ENCODE results near the gene FGF21.

FGF21 gene

GRCh38 chr19:48795055-48795684, 39.8 kb downstream of the FGF21 start:
- Histone ChIP-seq H3K27ac (ENCODE audit: low read depth, low read length) (no peak overlapping the region), H2BK5ac (ENCODE audit: low read depth, low read length, poor library complexity) (no peak overlapping the region), H3K4me1 (ENCODE audit: control insufficient read depth in 1 of 2, insufficient read depth in 2 of 2, low read length in 2 of 2) (peaks cover 3% of the 10 kb centered on the region in 2 experiments), H3K4me3 (ENCODE audit: low read depth, low read length) (peak overlapping the region; percentile 72), H2BK120ac (ENCODE audit: insufficient read depth, low read length, poor library complexity) (no peak overlapping the region), H4K91ac (ENCODE audit: low read depth, low read length) (peak overlapping the region; percentile 1), H2AK5ac (ENCODE audit: low read length) (no peak overlapping the region), H3K4ac (ENCODE audit: low read depth, low read length) (no peak overlapping the region), H2AFZ (ENCODE audit: insufficient read depth, low read length, poor library complexity) (peak overlapping the region; percentile 3), H3K9me3 (ENCODE audit: insufficient read depth, low read depth, low read length) (no peaks in the 10 kb centered on the region), H3K18ac (ENCODE audit: low read length) (no peak overlapping the region), H3K14ac (ENCODE audit: low read length) (peak overlapping the region; percentile 8), H3K9ac (ENCODE audit: low read length) (no peak overlapping the region), H3K79me1 (ENCODE audit: low read length) (peaks cover 5% of the 10 kb centered on the region), H3K36me3 (ENCODE audit: control insufficient read depth in 1 of 2, insufficient read depth in 2 of 2, low read length in 2 of 2) (no peaks in the 10 kb centered on the region), H3K27me3 (ENCODE audit: insufficient read depth, low read length) (no peaks in the 10 kb centered on the region), H2BK12ac (ENCODE audit: low read length) (no peak overlapping the region), H3K23ac (ENCODE audit: low read length) (no peak overlapping the region), H4K8ac (ENCODE audit: low read depth, low read length) (peak overlapping the region; percentile 34), H4K12ac (ENCODE audit: low read depth, low read length) (peak overlapping the region; percentile 71), H3K4me2 (ENCODE audit: low read length) (peak overlapping the region; percentile 61), H3K79me2 (ENCODE audit: control insufficient read depth, insufficient read depth, low read length, poor library complexity) (no peaks in the 10 kb centered on the region)
- no CpG with 5 or more reads among the region's 38 CpGs for WGBS (ENCODE audit: extremely low coverage, insufficient coverage, insufficient read length)
- DNase-seq, result peak; percentile 83 to 91

- Histone ChIP-seq H2AK5ac (ENCODE audit: low read length) (no peak overlapping the region), H3K27me3 (ENCODE audit: insufficient read depth, low read length) (no peaks in the 10 kb centered on the region), H3K14ac (ENCODE audit: low read length) (no peak overlapping the region), H3K4me1 (ENCODE audit: control insufficient read depth in 1 of 2, insufficient read depth in 2 of 2, low read length in 2 of 2) (peaks cover 3% of the 10 kb centered on the region in 2 experiments), H2BK120ac (ENCODE audit: insufficient read depth, low read length, poor library complexity) (no peak overlapping the region), H4K91ac (ENCODE audit: low read depth, low read length) (no peak overlapping the region), H3K27ac (ENCODE audit: low read depth, low read length) (no peak overlapping the region), H3K79me1 (ENCODE audit: low read length) (peaks cover 5% of the 10 kb centered on the region), H3K9me3 (ENCODE audit: insufficient read depth, low read depth, low read length) (no peaks in the 10 kb centered on the region), H3K36me3 (ENCODE audit: control insufficient read depth in 1 of 2, insufficient read depth in 2 of 2, low read length in 2 of 2) (no peaks in the 10 kb centered on the region), H4K8ac (ENCODE audit: low read depth, low read length) (peak overlapping the region; percentile 59), H3K9ac (ENCODE audit: low read length) (no peak overlapping the region), H3K4me2 (ENCODE audit: low read length) (no peak overlapping the region), H2BK12ac (ENCODE audit: low read length) (no peak overlapping the region), H2AFZ (ENCODE audit: insufficient read depth, low read length, poor library complexity) (no peak overlapping the region), H3K79me2 (ENCODE audit: control insufficient read depth, insufficient read depth, low read length, poor library complexity) (no peaks in the 10 kb centered on the region), H3K18ac (ENCODE audit: low read length) (no peak overlapping the region), H3K23ac (ENCODE audit: low read length) (no peak overlapping the region), H3K4ac (ENCODE audit: low read depth, low read length) (no peak overlapping the region), H2BK5ac (ENCODE audit: low read depth, low read length, poor library complexity) (no peak overlapping the region), H4K12ac (ENCODE audit: low read depth, low read length) (no peak overlapping the region), H3K4me3 (ENCODE audit: low read depth, low read length) (no peak overlapping the region)
- no peak for DNase-seq
- WGBS (ENCODE audit: extremely low coverage, insufficient coverage, insufficient read length), result no CpG with 5 or more reads among the region's 2 CpGs
These were observed 40.4 kb downstream of the FGF21 start for GRCh38 chr19:48795685-48796070.

- no peaks in the 10 kb centered on the region for H3K36me3 ChIP-seq (ENCODE audit: control insufficient read depth in 1 of 2, insufficient read depth in 2 of 2, low read length in 2 of 2)
- peak overlapping the region; percentile 59 for H4K8ac ChIP-seq (ENCODE audit: low read depth, low read length)
- no peak overlapping the region for H4K91ac ChIP-seq (ENCODE audit: low read depth, low read length)
- no peak overlapping the region for H3K9ac ChIP-seq (ENCODE audit: low read length)
- H2AFZ ChIP-seq (ENCODE audit: insufficient read depth, low read length, poor library complexity), result no peak overlapping the region
- no CpG with 5 or more reads among the region's 20 CpGs for WGBS (ENCODE audit: extremely low coverage, insufficient coverage, insufficient read length)
- no peak overlapping the region for H3K4me3 ChIP-seq (ENCODE audit: low read depth, low read length)
- H3K14ac ChIP-seq (ENCODE audit: low read length), result no peak overlapping the region
- H2BK120ac ChIP-seq (ENCODE audit: insufficient read depth, low read length, poor library complexity), result no peak overlapping the region
- DNase-seq, result no peak
- no peak overlapping the region for H2AK5ac ChIP-seq (ENCODE audit: low read length)
- no peak overlapping the region for H3K18ac ChIP-seq (ENCODE audit: low read length)
- H3K79me1 ChIP-seq (ENCODE audit: low read length), result peaks cover 5% of the 10 kb centered on the region
- no peak overlapping the region for H2BK5ac ChIP-seq (ENCODE audit: low read depth, low read length, poor library complexity)
- no peak overlapping the region for H3K23ac ChIP-seq (ENCODE audit: low read length)
- H3K9me3 ChIP-seq (ENCODE audit: insufficient read depth, low read depth, low read length), result no peaks in the 10 kb centered on the region
- H3K79me2 ChIP-seq (ENCODE audit: control insufficient read depth, insufficient read depth, low read length, poor library complexity), result no peaks in the 10 kb centered on the region
- no peaks in the 10 kb centered on the region for H3K27me3 ChIP-seq (ENCODE audit: insufficient read depth, low read length)
- no peak overlapping the region for H3K27ac ChIP-seq (ENCODE audit: low read depth, low read length)
- H3K4ac ChIP-seq (ENCODE audit: low read depth, low read length), result no peak overlapping the region
- H3K4me2 ChIP-seq (ENCODE audit: low read length), result no peak overlapping the region
- H4K12ac ChIP-seq (ENCODE audit: low read depth, low read length), result no peak overlapping the region
- peaks cover 3% of the 10 kb centered on the region in 2 experiments for H3K4me1 ChIP-seq (ENCODE audit: control insufficient read depth in 1 of 2, insufficient read depth in 2 of 2, low read length in 2 of 2)
- no peak overlapping the region for H2BK12ac ChIP-seq (ENCODE audit: low read length)
These were observed 41.2 kb downstream of the FGF21 start for GRCh38 chr19:48796298-48797083.

GRCh38 chr19:48797103-48797502, 41.8 kb downstream of the FGF21 start:
- no peak overlapping the region for H2BK5ac ChIP-seq (ENCODE audit: low read depth, low read length, poor library complexity)
- H3K79me2 ChIP-seq (ENCODE audit: control insufficient read depth, insufficient read depth, low read length, poor library complexity), result no peaks in the 10 kb centered on the region
- peaks cover 5% of the 10 kb centered on the region for H3K79me1 ChIP-seq (ENCODE audit: low read length)
- H3K36me3 ChIP-seq (ENCODE audit: control insufficient read depth in 1 of 2, insufficient read depth in 2 of 2, low read length in 2 of 2), result no peaks in the 10 kb centered on the region
- no peak overlapping the region for H3K27ac ChIP-seq (ENCODE audit: low read depth, low read length)
- H2AK5ac ChIP-seq (ENCODE audit: low read length), result no peak overlapping the region
- H3K4me3 ChIP-seq (ENCODE audit: low read depth, low read length), result no peak overlapping the region
- H3K9me3 ChIP-seq (ENCODE audit: insufficient read depth, low read depth, low read length), result no peaks in the 10 kb centered on the region
- H3K18ac ChIP-seq (ENCODE audit: low read length), result no peak overlapping the region
- H3K14ac ChIP-seq (ENCODE audit: low read length), result no peak overlapping the region
- no peak overlapping the region for H3K23ac ChIP-seq (ENCODE audit: low read length)
- no peaks in the 10 kb centered on the region for H3K27me3 ChIP-seq (ENCODE audit: insufficient read depth, low read length)
- H4K12ac ChIP-seq (ENCODE audit: low read depth, low read length), result no peak overlapping the region
- H2AFZ ChIP-seq (ENCODE audit: insufficient read depth, low read length, poor library complexity), result no peak overlapping the region
- no peak for DNase-seq
- no peak overlapping the region for H2BK120ac ChIP-seq (ENCODE audit: insufficient read depth, low read length, poor library complexity)
- H2BK12ac ChIP-seq (ENCODE audit: low read length), result no peak overlapping the region
- H3K4ac ChIP-seq (ENCODE audit: low read depth, low read length), result no peak overlapping the region
- peaks cover 3% of the 10 kb centered on the region in 2 experiments for H3K4me1 ChIP-seq (ENCODE audit: control insufficient read depth in 1 of 2, insufficient read depth in 2 of 2, low read length in 2 of 2)
- WGBS (ENCODE audit: extremely low coverage, insufficient coverage, insufficient read length), result no CpG with 5 or more reads among the region's 7 CpGs
- H3K9ac ChIP-seq (ENCODE audit: low read length), result no peak overlapping the region
- no peak overlapping the region for H4K8ac ChIP-seq (ENCODE audit: low read depth, low read length)
- H4K91ac ChIP-seq (ENCODE audit: low read depth, low read length), result no peak overlapping the region
- no peak overlapping the region for H3K4me2 ChIP-seq (ENCODE audit: low read length)

Measured in trophoblast cell (in vitro differentiated cells and primary cell).